HS-27A (cell line): ENCODE measurements around the gene RLN3.

Experiments used
- DNase-seq: peaks from one replicate; pipeline ENCODE4 v3.0.0-alpha.2; 2012; ENCODE audit warnings: low read depth, missing footprints

Gene RLN3

GRCh38 chr19:14054721-14055120 lies 26.8 kb downstream of the RLN3 start:
- no peak for DNase-seq

- no peak for DNase-seq
Measured at GRCh38 chr19:14055396-14055795, 27.4 kb downstream of the RLN3 start.

GRCh38 chr19:14056069-14056666 lies 28.2 kb downstream of the RLN3 start:
- DNase-seq = no peak

GRCh38 chr19:14056741-14057356 lies 28.9 kb downstream of the RLN3 start:
- DNase-seq = no peak

- no peak for DNase-seq
Measured at GRCh38 chr19:14058182-14059092, 30.5 kb downstream of the RLN3 start.

- no peak for DNase-seq
Measured at GRCh38 chr19:14059093-14059480, 31.1 kb downstream of the RLN3 start.

- no peak for DNase-seq
Measured at GRCh38 chr19:14059652-14060155, 31.8 kb downstream of the RLN3 start.

- no peak for DNase-seq
Measured at GRCh38 chr19:14061081-14061749, 33.3 kb downstream of the RLN3 start.

- DNase-seq = no peak
Measured at GRCh38 chr19:14061751-14062557, 34.0 kb downstream of the RLN3 start, which contains the start of gene PALM3. Gene PALM3, minus strand, starts transcription at chr19:14062076. Its CDS starts 96 bp downstream, at chr19:14061980.

- DNase-seq = no peak
Measured at GRCh38 chr19:14062558-14062855, 34.6 kb downstream of the RLN3 start.

GRCh38 chr19:14063105-14063504 lies 35.2 kb downstream of the RLN3 start:
- no peak for DNase-seq

- DNase-seq = no peak
Measured at GRCh38 chr19:14066134-14066533, 38.2 kb downstream of the RLN3 start.

- no peak for DNase-seq
Measured at GRCh38 chr19:14070268-14071050, 42.5 kb downstream of the RLN3 start.

- no peak for DNase-seq
Measured at GRCh38 chr19:14072535-14073260, 44.8 kb downstream of the RLN3 start, which contains the start of gene MISP3. Gene MISP3, plus strand, starts transcription at chr19:14072786. Its CDS starts 524 bp downstream, at chr19:14073310.

GRCh38 chr19:14073261-14073924 lies 45.4 kb downstream of the RLN3 start:
- DNase-seq = no peak

GRCh38 chr19:14073925-14074838 lies 46.2 kb downstream of the RLN3 start:
- DNase-seq = no peak

- DNase-seq = no peak
Measured at GRCh38 chr19:14078411-14078810, 50.5 kb downstream of the RLN3 start.
